ENCODE measurements around the gene YIPF3. TPM values are rescaled to one million over a fixed set of nuclear protein-coding genes. Genes with fewer than 3 reads are reported as not detected.

Gene YIPF3
- total RNA-seq, 1 donor from 2014 or later = 59.1 TPM

DNA sequence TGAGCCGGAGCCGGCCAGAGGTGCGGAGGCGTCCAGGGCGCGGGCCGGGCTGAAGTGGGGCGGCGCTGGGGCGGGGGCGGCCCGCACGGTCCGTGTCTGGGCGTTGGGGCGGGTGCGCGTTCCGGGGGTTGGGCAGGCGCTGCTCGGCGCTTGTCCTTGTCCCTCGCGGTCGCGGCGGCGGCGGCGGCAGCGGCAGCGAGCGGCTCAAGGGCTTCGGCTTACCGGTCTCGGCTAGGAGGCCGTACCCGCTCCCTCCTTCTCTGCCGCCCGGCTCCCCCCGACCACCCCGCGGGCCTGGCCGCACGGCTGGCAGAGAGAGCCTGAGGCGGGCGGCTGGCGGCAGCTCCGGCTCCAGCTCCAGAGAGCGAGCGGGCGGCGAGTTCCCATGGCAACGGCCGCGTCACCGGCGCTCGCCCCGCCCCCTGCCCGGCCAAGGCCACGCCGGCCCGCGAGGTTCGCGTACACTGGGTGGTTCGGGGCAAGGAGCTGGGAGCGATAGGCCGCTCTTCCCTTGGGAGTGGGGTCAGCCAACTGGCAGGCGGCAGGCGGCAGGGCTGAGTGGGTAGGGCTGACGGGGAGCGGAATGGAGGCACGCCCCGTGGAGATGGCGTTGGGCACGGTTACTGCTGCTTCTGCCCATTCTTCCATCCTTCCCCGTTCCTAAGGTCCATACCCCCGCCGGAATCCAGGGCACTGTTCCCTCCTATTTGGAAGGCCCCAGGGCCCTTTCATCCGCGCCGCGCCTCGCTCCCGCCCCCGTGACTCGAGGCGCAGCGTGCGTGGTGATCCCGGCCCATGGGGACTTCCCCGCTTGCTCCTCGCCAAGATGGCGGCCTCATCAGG is 6.5 kb downstream of the YIPF3 start, which contains the start of gene LRRC73:
LRRC73 (minus strand) TSS at position 363 of the 843 bp plus-strand sequence. CDS start 561 bp downstream, outside the sequence.
- DNase-seq = peak; percentile 90
- POLR2A ChIA-PET = interaction anchor here (0.5 to 1.5 kb wide), 9 partner anchors 9 to 765 kb away, joined by 3 to 15 read pairs (median 4); partner anchors contain the start of genes ABCC10, CNPY3, CUL7 and TBCC
- Mint-ChIP-seq H3K36me3 (ENCODE audit: low read depth) (peaks cover 47% of the 10 kb centered on the region), H3K9me3 (no peaks in the 10 kb centered on the region), H3K4me3 (peak within 1 kb of the TSS; percentile 81), H3K4me1 (peaks cover 35% of the 10 kb centered on the region), H3K27me3 (peaks cover 9% of the 10 kb centered on the region), H3K27ac (peak within 1 kb of the TSS; percentile 3)
- TF ChIP-seq, protein P1, sequence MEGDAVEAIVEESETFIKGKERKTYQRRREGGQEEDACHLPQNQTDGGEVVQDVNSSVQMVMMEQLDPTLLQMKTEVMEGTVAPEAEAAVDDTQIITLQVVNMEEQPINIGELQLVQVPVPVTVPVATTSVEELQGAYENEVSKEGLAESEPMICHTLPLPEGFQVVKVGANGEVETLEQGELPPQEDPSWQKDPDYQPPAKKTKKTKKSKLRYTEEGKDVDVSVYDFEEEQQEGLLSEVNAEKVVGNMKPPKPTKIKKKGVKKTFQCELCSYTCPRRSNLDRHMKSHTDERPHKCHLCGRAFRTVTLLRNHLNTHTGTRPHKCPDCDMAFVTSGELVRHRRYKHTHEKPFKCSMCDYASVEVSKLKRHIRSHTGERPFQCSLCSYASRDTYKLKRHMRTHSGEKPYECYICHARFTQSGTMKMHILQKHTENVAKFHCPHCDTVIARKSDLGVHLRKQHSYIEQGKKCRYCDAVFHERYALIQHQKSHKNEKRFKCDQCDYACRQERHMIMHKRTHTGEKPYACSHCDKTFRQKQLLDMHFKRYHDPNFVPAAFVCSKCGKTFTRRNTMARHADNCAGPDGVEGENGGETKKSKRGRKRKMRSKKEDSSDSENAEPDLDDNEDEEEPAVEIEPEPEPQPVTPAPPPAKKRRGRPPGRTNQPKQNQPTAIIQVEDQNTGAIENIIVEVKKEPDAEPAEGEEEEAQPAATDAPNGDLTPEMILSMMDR (IDR thresholded peaks at IDR 0.05) = no peak
- intact Hi-C loops (cut with micrococcal nuclease) = loop anchor here (5.0 to 10.0 kb wide), 5 partner anchors 143 to 945 kb away; partner anchors contain the start of genes NFKBIE, UBR2 and ZNF318
- CTCF ChIA-PET = interaction anchor here (1.4 kb wide), 1 partner anchor 8 kb away, joined by 4 read pairs; no protein-coding TSS in a partner anchor
- ATAC-seq (ENCODE audit: low read depth) = peak; percentile 79

DNA sequence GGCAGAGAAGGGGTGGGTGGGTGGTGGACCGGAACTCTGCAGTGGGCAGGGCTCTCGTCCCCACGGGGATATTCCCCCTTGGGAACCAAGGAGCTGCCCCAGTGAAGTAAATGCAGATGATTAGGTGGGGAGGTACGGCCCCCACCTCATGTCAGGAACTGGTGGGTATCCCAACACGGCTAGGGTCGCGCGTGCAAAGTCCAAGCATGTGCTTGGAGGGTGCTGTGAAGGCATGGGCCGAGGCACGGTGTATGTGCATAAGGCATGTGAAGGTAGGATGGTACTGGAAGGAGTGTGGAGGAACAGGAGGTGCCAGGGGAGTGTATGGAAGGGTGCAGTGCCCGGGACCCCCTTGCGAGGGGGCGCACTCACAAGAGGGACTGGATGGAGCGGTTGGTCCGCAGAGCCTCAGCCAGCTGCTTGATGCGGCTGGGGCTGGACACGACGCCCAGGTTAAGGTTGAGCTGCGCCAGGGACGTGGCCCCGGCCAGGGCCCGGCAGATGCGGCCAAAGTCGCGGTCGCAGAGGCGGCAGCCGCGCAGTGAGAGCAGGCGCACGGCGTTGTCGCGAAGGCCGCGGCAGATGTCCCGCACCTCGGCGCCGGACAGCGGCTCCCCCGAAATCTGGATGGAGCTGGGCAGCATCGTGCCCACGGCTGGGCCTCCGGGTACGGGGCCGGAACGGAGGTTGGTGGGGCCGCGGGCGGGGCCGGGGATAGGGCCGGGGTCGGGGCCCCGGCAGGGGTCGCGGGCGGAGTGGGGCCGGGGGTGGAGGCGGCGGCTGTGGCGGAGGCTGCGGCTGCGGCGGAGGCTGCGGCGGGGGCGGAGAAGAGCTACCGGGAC is 7.4 kb downstream of the YIPF3 start:
- ChIA-PET CTCF (interaction anchor here (1.4 kb wide), 1 partner anchor 9 kb away, joined by 4 read pairs; no protein-coding TSS in a partner anchor), POLR2A (interaction anchor here (0.5 to 1.5 kb wide), 9 partner anchors 8 to 764 kb away, joined by 3 to 15 read pairs (median 4); partner anchors contain the start of genes ABCC10, CNPY3, CUL7 and TBCC)
- TF ChIP-seq, protein P1 (IDR thresholded peaks at IDR 0.05) = no peak
- intact Hi-C loops (cut with micrococcal nuclease) = loop anchor here (5.0 kb wide), 1 partner anchor 142 kb away; the partner anchor contains the start of gene ZNF318
- Mint-ChIP-seq H3K9me3 (no peaks in the 10 kb centered on the region), H3K27ac (peak overlapping the region; percentile 59), H3K27me3 (peaks cover 9% of the 10 kb centered on the region), H3K4me1 (peaks cover 27% of the 10 kb centered on the region), H3K36me3 (ENCODE audit: low read depth) (peaks cover 48% of the 10 kb centered on the region), H3K4me3 (peak overlapping the region; percentile 81)
- DNase-seq (peak; percentile 35), ATAC-seq (ENCODE audit: low read depth) (peak; percentile 0)

DNA sequence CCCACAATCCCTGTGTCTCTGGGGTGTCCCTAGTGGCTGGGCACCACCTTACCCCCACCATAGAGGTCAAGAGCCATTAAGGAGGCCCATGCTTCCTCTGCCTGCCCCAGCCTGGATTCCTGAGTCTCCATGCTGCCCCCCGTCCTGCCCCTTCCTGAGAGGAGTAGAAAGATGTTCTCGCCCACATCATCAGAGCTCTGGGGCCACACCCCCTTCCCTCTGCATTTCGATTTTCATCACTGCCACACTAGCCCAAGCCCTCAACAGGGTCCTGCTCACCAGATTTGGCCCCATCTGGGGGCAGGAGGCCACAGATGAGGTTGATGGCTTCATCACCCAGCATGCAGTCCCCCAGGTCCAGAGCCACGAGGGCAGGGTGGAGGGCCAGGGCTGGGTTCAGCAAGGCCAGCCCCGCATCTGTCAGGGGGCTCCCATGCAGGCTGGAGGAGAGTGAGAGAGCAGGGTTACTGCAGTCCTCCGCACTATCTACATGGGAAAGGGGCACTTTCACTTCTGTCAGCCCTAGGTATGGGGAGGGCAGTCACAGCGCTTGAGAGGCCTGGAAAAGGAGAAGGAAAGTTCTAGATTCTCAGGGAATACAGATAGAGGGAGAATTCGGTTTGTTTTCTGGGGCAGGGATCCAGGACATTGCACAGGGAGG is 8.1 kb downstream of the YIPF3 start:
- H3K36me3 Mint-ChIP-seq (ENCODE audit: low read depth) = peaks cover 52% of the 10 kb centered on the region
- H3K9me3 Mint-ChIP-seq = no peaks in the 10 kb centered on the region
- peak overlapping the region; percentile 59 for H3K27ac Mint-ChIP-seq
- ATAC-seq (ENCODE audit: low read depth) = no peak
- ChIA-PET CTCF (interaction anchor here (1.0 to 3.6 kb wide), 4 partner anchors 8 to 54 kb away, joined by 3 to 33 read pairs (median 8); partner anchors contain the start of genes DLK2, POLR1C and YIPF3), POLR2A (interaction anchor here (3.2 kb wide), 1 partner anchor 8 kb away, joined by 15 read pairs; the partner anchor contains the start of genes POLR1C and YIPF3)
- peaks cover 9% of the 10 kb centered on the region for H3K27me3 Mint-ChIP-seq
- H3K4me3 Mint-ChIP-seq = peak overlapping the region; percentile 81
- peaks cover 25% of the 10 kb centered on the region for H3K4me1 Mint-ChIP-seq
- no peak for DNase-seq
- TF ChIP-seq, protein P1 (IDR thresholded peaks at IDR 0.05) = no peak
- intact Hi-C loops (cut with micrococcal nuclease) = loop anchor here (5.0 kb wide), 1 partner anchor 141 kb away; the partner anchor contains the start of gene ZNF318

DNA sequence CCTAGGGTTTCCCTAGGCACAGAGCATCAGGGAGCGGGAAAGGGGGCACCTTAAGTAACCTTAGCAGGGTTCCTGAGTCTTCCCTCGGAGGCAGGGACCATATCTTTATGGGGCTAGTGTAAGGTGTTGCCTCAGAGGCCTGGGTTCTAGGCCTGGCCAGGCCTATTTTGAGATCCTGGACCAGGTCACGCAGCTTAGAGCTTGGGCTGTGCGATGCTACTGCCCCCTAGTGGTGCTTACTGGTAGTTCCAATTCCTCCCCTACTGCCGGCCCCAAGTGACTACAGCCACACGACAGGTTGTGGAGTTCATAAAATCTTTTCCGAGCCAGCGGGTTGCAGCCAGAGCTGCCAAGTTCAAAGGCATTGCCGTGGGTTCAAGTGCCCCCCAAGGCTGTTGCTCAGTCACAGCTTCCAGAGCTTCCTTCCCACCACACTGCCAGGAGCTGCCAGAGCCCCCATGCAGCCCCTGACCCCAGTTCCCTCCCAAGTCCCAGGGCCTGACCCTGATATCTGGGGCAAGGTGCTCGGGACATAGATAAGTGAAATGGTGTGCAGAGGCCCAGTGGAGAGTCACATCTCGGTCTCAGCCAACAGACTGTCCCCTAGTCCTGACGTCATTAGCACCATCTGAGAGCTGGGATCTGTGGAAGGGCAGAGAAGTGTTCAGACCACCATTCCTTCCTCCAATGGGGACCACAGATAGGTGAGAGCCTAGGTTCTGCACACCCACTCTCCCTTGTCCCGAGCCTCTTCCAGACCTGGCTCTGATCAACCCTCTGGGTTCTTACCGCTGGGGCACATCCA is 9.9 kb downstream of the YIPF3 start:
- H3K36me3 Mint-ChIP-seq (ENCODE audit: low read depth) = peaks cover 51% of the 10 kb centered on the region
- POLR2A ChIA-PET = interaction anchor here (0.6 to 3.2 kb wide), 6 partner anchors 10 to 760 kb away, joined by 3 to 15 read pairs (median 4); partner anchors contain the start of genes POLR1C, TJAP1 and YIPF3
- H3K27ac Mint-ChIP-seq = no peak overlapping the region

More for the DNA sequence above, 9.9 kb downstream of the YIPF3 start:
- CTCF ChIA-PET = interaction anchor here (0.7 to 3.6 kb wide), 20 partner anchors 10 to 364 kb away, joined by 3 to 33 read pairs (median 4); partner anchors contain the start of genes ABCC10, CRIP3, DLK2 and DNPH1
- no peaks in the 10 kb centered on the region for H3K9me3 Mint-ChIP-seq
- ATAC-seq (ENCODE audit: low read depth) = peak; percentile 60
- intact Hi-C loops (cut with micrococcal nuclease) = loop anchor here (1.0 to 5.0 kb wide), 8 partner anchors 30 to 572 kb away; partner anchors contain the start of genes CRIP3, DLK2, DNPH1 and TJAP1
- TF ChIP-seq, protein P1 (IDR thresholded peaks at IDR 0.05) = peak; percentile 53
- DNase-seq = peak; percentile 67
- H3K4me3 Mint-ChIP-seq = no peak overlapping the region
- H3K27me3 Mint-ChIP-seq = peaks cover 9% of the 10 kb centered on the region
- H3K4me1 Mint-ChIP-seq = peaks cover 19% of the 10 kb centered on the region
